Spleen (tissue), 11 donors: ENCODE measurements around the gene LAMP1. TPM values are rescaled to one million over a fixed set of nuclear protein-coding genes. Genes with fewer than 3 reads are reported as not detected.

Experiments
- DNase-seq: peaks from one replicate; pipeline ENCODE4 v3.0.0-alpha.2; 2020
- H3K27ac ChIP-seq, 8 donors: fragments of 200-600 bp; sonication (generic) in 7 of 8; 1 replicate in 4 of 8; 2 replicates in 4 of 8; pipeline versions ENCODE4 v1.5.0 to v1.8.0; 2016 to 2021; ENCODE audit warnings: inconsistent platforms in 4 of 8, mild to moderate bottlenecking in 4 of 8, moderate library complexity in 1 of 8
- H3K27me3 ChIP-seq, 7 donors: fragments of 200-600 bp; sonication (generic) in 6 of 7; replicated peaks in 1 of 7; 1 replicate in 4 of 7; 2 replicates in 3 of 7; pipeline versions ENCODE4 v1.5.0 to v1.8.0; 2016 to 2021; ENCODE audit warnings: inconsistent platforms in 3 of 7, mild to moderate bottlenecking in 1 of 7
- H3K36me3 ChIP-seq, 6 donors: fragments of 200-600 bp; sonication (generic) in 5 of 6; 1 replicate in 4 of 6; 2 replicates in 2 of 6; pipeline versions ENCODE4 v1.5.0 to v1.8.0; 2016 to 2021; ENCODE audit warnings: inconsistent platforms in 2 of 6
- H3K4me1 ChIP-seq, 6 donors: fragments of 200-600 bp; sonication (generic) in 5 of 6; 1 replicate in 3 of 6; 2 replicates in 3 of 6; pipeline versions ENCODE4 v1.5.0 to v1.8.0; 2016 to 2021; ENCODE audit warnings: inconsistent platforms in 3 of 6
- H3K4me3 ChIP-seq, 8 donors: fragments of 200-600 bp; sonication (generic) in 7 of 8; 1 replicate in 4 of 8; 2 replicates in 4 of 8; pipeline versions ENCODE4 v1.5.0 to v1.8.0; 2016 to 2021; ENCODE audit warnings: inconsistent platforms in 4 of 8, mild to moderate bottlenecking in 4 of 8, moderate library complexity in 2 of 8
- H3K9me3 ChIP-seq, 8 donors: fragments of 200-600 bp; sonication (generic) in 7 of 8; 1 replicate in 4 of 8; 2 replicates in 4 of 8; pipeline versions ENCODE4 v1.5.0 to v1.8.0; 2016 to 2021; ENCODE audit warnings: inconsistent platforms in 4 of 8
- POLR2A ChIP-seq, 3 donors: fragments of 450-650 bp; IDR thresholded peaks; one replicate each; pipeline ENCODE4 v1.5.1; 2017; ENCODE audit warnings: antibody characterized with exemption in 3 of 3, mild to moderate bottlenecking in 1 of 3
- POLR2AphosphoS5 ChIP-seq, 3 donors: sonication (generic); formaldehyde crosslinking; IDR thresholded peaks; one replicate each; pipeline ENCODE4 v1.5.1; 2017; ENCODE audit warnings: antibody characterized with exemption in 3 of 3
- WGBS, 5 donors: extraction: QIAGEN DNeasy Blood & Tissue Kit in 3 of 5; methylation state at CpG; one replicate each; pipeline versions ENCODE4 v1.1.5 to v1.1.7; 2013 to 2018; 5-methylcytosine and 5-hydroxymethylcytosine counted together
- intact Hi-C: fragments of 100-400 bp; cut with DNase I; formaldehyde crosslinking; loops from one replicate; pipeline ENCODE4 v1.15.0; 2023; ENCODE audit warnings: low total_unique reads
- polyA plus RNA-seq, 3 donors: library from polyadenylated mRNA; stranded (reverse); fragments of 200-250 nt; gene quantifications; one replicate each; pipeline ENCODE4 v1.2.1, GENCODE V29; 2013
- total RNA-seq, 7 donors: library from RNA; depleted of rRNA in 3 of 7; stranded (reverse); fragments of >200 nt in 3 of 7; fragmentation: NEBNext Ultra II Directional in 4 of 7; extraction: Animal tissue kit (Norgen Biotek cat#: 25700) in 4 of 7; gene quantifications; one replicate each; pipeline versions ENCODE4 v1.1.0 to v1.2.1, GENCODE V29; 2016 to 2021
- TF ChIP-seq, protein P1 (sequence below), 11 experiments: fragments of 200-600 bp in 7 of 11; fragments of 450-650 bp in 4 of 11; sonication (generic) in 4 of 11; IDR thresholded peaks in 8 of 11; conservative IDR thresholded peaks in 3 of 11; 1 replicate in 7 of 11; 2 replicates in 4 of 11; pipeline versions ENCODE4 v1.4.0 to v1.8.0; 2016 to 2021; ENCODE audit warnings: antibody characterized with exemption in 11 of 11, inconsistent platforms in 4 of 11, mild to moderate bottlenecking in 1 of 11
- donor health status: healthy with polysubstance abuse.
- donor health status: DM: no; HTN: no; CAD: no; lungs with moderate emphysema.
- donor health status: DM: no; HTN: no; CAD: no.
- donor health status: Bipolar disorder and iron deficiency.
- donor health status: healthy.
- donor health status: DM: no; HTN: no; CAD: no.
- donor health status: DM: yes; HTN: yes; CAD: no.

LAMP1 gene
- total and polyA plus RNA-seq, 10 donors = 27.0 to 210 (median 141) TPM

DNA sequence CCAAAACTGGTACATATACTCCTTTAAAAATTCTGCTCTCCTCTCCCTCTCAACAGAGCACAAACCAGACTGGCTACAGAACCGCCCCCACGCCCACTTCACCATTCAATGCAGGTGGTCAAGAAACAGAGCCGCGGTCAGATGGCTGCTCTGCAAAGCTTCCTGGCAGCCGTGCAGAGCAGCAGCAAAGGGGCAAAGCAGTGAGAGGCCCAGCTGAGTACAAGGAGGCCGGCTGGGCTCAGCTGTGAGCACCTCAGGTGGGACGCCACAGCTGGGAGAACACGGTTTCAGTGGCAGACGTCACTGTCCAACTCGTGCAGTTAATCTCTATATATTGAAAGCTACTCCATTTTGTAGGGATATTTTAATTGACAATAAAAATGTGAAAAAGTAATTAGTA lies 58.6 kb downstream of the LAMP1 start:
- intact Hi-C loops = no loop called here
- H3K4me3 ChIP-seq = no peak overlapping the region
- WGBS, 5 donors = 80 to 88% (median 84%) methylated on average over 10 of the region's 10 CpGs
- H3K9me3 ChIP-seq = no peaks in the 10 kb centered on the region
- peaks cover 0 to 7% (median 0%) of the 10 kb centered on the region in 6 donors for H3K36me3 ChIP-seq
- H3K27me3 ChIP-seq = peaks cover 0 to 20% (median 0%) of the 10 kb centered on the region in 7 donors
- no peak overlapping the region for H3K27ac ChIP-seq
- peaks cover 0 to 10% (median 3%) of the 10 kb centered on the region in 6 donors for H3K4me1 ChIP-seq
- DNase-seq = no peak
- no peak for TF ChIP-seq POLR2A (IDR thresholded peaks at IDR 0.05)
- TF ChIP-seq, protein P1, sequence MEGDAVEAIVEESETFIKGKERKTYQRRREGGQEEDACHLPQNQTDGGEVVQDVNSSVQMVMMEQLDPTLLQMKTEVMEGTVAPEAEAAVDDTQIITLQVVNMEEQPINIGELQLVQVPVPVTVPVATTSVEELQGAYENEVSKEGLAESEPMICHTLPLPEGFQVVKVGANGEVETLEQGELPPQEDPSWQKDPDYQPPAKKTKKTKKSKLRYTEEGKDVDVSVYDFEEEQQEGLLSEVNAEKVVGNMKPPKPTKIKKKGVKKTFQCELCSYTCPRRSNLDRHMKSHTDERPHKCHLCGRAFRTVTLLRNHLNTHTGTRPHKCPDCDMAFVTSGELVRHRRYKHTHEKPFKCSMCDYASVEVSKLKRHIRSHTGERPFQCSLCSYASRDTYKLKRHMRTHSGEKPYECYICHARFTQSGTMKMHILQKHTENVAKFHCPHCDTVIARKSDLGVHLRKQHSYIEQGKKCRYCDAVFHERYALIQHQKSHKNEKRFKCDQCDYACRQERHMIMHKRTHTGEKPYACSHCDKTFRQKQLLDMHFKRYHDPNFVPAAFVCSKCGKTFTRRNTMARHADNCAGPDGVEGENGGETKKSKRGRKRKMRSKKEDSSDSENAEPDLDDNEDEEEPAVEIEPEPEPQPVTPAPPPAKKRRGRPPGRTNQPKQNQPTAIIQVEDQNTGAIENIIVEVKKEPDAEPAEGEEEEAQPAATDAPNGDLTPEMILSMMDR (IDR thresholded peaks at IDR 0.05 in 8 of 11, conservative IDR thresholded peaks at IDR 0.05 in 3 of 11) = no peak
- TF ChIP-seq POLR2AphosphoS5 (IDR thresholded peaks at IDR 0.05) = no peak

DNA sequence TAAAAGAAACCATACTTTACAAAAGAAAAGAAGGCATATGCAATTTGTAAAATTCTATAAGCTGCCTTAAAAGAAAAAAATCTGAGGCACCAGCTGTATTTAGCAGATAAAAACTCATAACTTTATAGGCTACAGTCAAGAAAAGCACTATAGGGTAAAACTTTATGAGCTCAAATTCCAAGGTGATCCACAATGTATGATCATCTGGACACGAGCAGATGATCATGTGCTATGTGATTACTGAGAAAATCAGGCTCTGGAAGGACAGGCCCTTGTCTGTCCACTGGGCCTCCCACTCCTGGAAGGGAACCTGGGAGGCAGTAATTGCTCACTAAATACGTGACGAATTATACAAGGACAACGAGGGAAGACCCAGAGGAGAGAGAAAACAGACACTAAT lies 59.6 kb downstream of the LAMP1 start:
- H3K27ac ChIP-seq = no peak overlapping the region
- H3K9me3 ChIP-seq = no peaks in the 10 kb centered on the region
- H3K27me3 ChIP-seq = peaks cover 0 to 29% (median 0%) of the 10 kb centered on the region in 7 donors
- no peak for DNase-seq
- no peak overlapping the region for H3K4me3 ChIP-seq
- intact Hi-C loops = no loop called here
- peaks cover 0 to 6% (median 0%) of the 10 kb centered on the region in 6 donors for H3K4me1 ChIP-seq
- 53 to 62% (median 61%) methylated on average over 4 of the region's 4 CpGs for WGBS, 5 donors
- TF ChIP-seq, protein P1 (IDR thresholded peaks at IDR 0.05 in 8 of 11, conservative IDR thresholded peaks at IDR 0.05 in 3 of 11) = no peak
- no peak for TF ChIP-seq POLR2AphosphoS5 (IDR thresholded peaks at IDR 0.05)
- TF ChIP-seq POLR2A (IDR thresholded peaks at IDR 0.05) = no peak
- H3K36me3 ChIP-seq = peaks cover 0 to 7% (median 0%) of the 10 kb centered on the region in 6 donors

GRCh38 chr13:113357529-113357928 lies 60.5 kb downstream of the LAMP1 start:
- WGBS, 5 donors = 91 to 97% (median 93%) methylated on average over 5 of the region's 5 CpGs

DNA sequence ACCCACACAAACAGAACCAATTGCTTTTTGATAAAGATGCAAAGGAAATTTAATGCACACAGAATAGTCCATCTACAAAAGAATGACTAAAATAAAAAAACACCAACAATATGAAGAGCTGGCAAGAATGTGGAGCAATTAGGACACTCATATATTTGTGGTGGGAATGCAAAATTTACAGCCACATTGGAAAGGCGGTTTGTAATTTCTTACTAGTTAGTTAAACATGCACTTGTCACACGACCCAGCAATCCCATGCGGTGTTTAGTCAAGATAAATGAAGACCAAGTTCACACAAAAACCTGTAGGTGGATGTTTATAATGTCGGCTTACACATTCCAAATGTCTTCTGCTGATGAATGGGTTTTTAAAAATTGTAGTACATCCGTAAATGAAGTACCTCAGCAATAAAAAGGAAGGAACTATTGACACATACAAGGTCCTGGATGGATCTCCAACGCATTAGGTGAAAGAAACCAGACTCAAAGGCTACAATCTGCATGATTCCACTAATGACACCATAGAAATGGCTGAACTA lies 61.7 kb downstream of the LAMP1 start:
- DNase-seq = no peak
- 57 to 68% (median 66%) methylated on average over 6 of the region's 6 CpGs for WGBS, 5 donors

More at GRCh38 chr13:113357529-113357928, 60.5 kb downstream of the LAMP1 start:
- TF ChIP-seq POLR2A (IDR thresholded peaks at IDR 0.05) (no peak), POLR2AphosphoS5 (IDR thresholded peaks at IDR 0.05) (no peak)
- TF ChIP-seq, protein P1 (IDR thresholded peaks at IDR 0.05 in 8 of 11, conservative IDR thresholded peaks at IDR 0.05 in 3 of 11) = no peak
- intact Hi-C loops = no loop called here
- peaks cover 0 to 7% (median 0%) of the 10 kb centered on the region in 6 donors for H3K36me3 ChIP-seq
- peaks cover 0 to 39% (median 5%) of the 10 kb centered on the region in 7 donors for H3K27me3 ChIP-seq
- no peak overlapping the region for H3K27ac ChIP-seq
- no peak for DNase-seq
- H3K4me3 ChIP-seq = no peak overlapping the region
- peaks cover 0 to 15% (median 4%) of the 10 kb centered on the region in 6 donors for H3K4me1 ChIP-seq
- no peaks in the 10 kb centered on the region for H3K9me3 ChIP-seq

More for the DNA sequence above, 61.7 kb downstream of the LAMP1 start:
- Histone ChIP-seq H3K27me3 (peaks cover 0 to 49% (median 17%) of the 10 kb centered on the region in 7 donors), H3K36me3 (peaks cover 0 to 7% (median 0%) of the 10 kb centered on the region in 6 donors), H3K9me3 (no peaks in the 10 kb centered on the region), H3K27ac (no peak overlapping the region), H3K4me3 (no peak overlapping the region), H3K4me1 (peaks cover 0 to 27% (median 13%) of the 10 kb centered on the region in 6 donors)
- TF ChIP-seq POLR2A (IDR thresholded peaks at IDR 0.05) (no peak), POLR2AphosphoS5 (IDR thresholded peaks at IDR 0.05) (no peak)
- TF ChIP-seq, protein P1 (IDR thresholded peaks at IDR 0.05 in 8 of 11, conservative IDR thresholded peaks at IDR 0.05 in 3 of 11) = no peak
- intact Hi-C loops = no loop called here
